ENCODE results near the gene IGF2BP3.

IGF2BP3 gene

DNA sequence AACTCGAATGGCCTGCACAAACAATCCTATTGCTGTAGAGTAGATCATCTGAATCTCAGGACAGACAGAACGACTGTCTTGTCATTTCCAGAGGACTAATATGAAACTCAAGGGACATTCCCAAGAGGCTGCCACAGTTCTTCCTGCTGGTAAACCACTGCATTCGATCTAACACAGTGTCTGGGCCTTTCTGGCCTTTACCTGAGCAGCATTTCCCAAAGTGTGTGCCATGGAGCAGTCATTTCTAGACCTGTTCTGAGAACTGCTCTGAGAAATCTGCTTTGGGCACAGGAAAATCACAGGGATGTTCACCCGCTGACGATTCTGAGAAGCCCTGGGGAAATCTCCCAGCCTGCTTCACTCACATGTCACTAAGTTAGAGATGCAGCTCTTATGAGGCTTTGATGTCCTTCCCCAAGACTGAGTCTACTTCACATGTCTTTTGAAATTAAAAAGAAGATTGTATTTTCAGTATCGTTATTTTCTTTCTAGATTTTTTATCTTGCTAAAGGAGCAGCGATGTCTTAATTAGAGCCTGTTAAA is 205.3 kb downstream of the IGF2BP3 start:
- no peak for DNase-seq (ENCODE audit: low read depth in 2 of 2)

DNA sequence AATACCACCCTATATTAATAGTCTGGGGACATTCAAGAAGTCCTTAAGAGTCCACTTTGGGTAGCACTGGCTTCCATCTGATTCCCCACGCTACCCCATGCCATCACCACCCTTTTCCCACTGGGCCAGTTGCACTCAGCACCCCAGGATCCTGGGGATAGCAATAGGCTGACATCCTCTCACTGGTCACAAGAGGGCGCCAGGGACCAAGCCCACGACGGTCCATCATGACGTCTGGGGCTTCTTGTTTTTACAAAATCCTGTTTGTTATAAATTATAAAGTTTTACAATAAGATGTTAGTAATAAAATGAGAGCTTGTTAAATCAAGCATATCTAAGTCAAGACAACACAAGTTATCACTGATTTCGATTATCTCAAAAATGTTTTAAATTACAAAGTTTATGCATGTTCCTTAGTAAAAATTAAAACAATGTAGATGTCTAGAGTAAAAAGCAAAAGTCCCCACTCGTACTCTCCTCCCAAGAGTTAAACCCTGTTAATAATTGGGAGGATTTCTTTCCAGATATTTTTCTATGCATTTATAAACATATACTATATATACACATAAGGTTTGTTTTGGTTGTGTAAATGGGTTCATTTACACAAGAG is 208.3 kb downstream of the IGF2BP3 start:
- peak in 1 of 2 donors; percentile 27 for DNase-seq (ENCODE audit: low read depth in 2 of 2)

DNA sequence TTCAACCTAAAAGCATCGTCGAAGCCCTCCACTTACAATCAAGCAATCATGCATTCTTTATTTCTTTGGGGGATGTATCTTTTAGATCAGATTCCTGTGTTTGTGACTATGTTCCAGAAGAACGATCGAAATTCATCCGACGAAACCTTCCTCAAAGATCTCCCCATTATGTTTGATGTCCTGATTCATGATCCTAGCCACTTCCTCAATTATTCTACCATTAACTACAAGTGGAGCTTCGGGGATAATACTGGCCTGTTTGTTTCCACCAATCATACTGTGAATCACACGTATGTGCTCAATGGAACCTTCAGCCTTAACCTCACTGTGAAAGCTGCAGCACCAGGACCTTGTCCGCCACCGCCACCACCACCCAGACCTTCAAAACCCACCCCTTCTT is 209.9 kb downstream of the IGF2BP3 start:
- no peak for DNase-seq (ENCODE audit: low read depth in 2 of 2)

All from stimulated activated CD4-positive, alpha-beta T cell treated with anti-CD3 and anti-CD28 coated beads, Interleukin-1b, Interleukin-23, amount 100 ng/mL, for 1 hour (primary cell).